ENCODE measurements around the gene RAB30. TPM values are rescaled to one million over a fixed set of nuclear protein-coding genes. Genes with fewer than 3 reads are reported as not detected.

Gene RAB30
- total RNA-seq, 1 experiment from 2014 or later = 6.2 TPM

- TF ChIP-seq TEAD4 (CRISPR knock-in tag; IDR thresholded peaks at IDR 0.05) (no peak), MAX (CRISPR knock-in tag; IDR thresholded peaks at IDR 0.05) (no peak), CTCF (IDR thresholded peaks at IDR 0.05) (no peak), ZNF317 (CRISPR knock-in tag; IDR thresholded peaks at IDR 0.05; ENCODE audit: borderline replicate concordance, low read depth) (no peak), ZNF121 (CRISPR knock-in tag; IDR thresholded peaks at IDR 0.05) (no peak), ZNF138 (CRISPR knock-in tag; conservative IDR thresholded peaks at IDR 0.05) (no peak), ZNF671 (CRISPR knock-in tag; IDR thresholded peaks at IDR 0.05) (no peak), ZNF423 (CRISPR knock-in tag; IDR thresholded peaks at IDR 0.05) (no peak), GABPB1 (CRISPR knock-in tag; IDR thresholded peaks at IDR 0.05) (no peak), JUN (CRISPR knock-in tag; IDR thresholded peaks at IDR 0.05) (no peak), SMAD4 (CRISPR knock-in tag; IDR thresholded peaks at IDR 0.05) (no peak), FOXK1 (CRISPR knock-in tag; IDR thresholded peaks at IDR 0.05) (no peak), NR3C1 (CRISPR knock-in tag; conservative IDR thresholded peaks at IDR 0.05; ENCODE audit: low read depth) (no peak)
Measured at GRCh38 chr11:83060965-83061364, 10.7 kb downstream of the RAB30 start (continued).

- DNase-seq (ENCODE audit: low spot score) (no peak), ATAC-seq (no peak; the same call in 1 of the 2 replicates)
- ChIA-PET CTCF (interaction anchor here (0.7 to 0.9 kb wide), 2 partner anchors 19 to 31 kb away, joined by 3 read pairs; no protein-coding TSS in a partner anchor), POLR2A (no interaction called here)
- H3K9me3 Mint-ChIP-seq = no peaks in the 10 kb centered on the region
- peaks cover 10% of the 10 kb centered on the region for H3K4me1 Mint-ChIP-seq
- H3K27me3 Mint-ChIP-seq (ENCODE audit: low read depth) = no peaks in the 10 kb centered on the region
- no peak overlapping the region for H3K4me3 Mint-ChIP-seq
- H3K36me3 Mint-ChIP-seq = no peaks in the 10 kb centered on the region
- TF ChIP-seq ZNF396 (CRISPR knock-in tag; IDR thresholded peaks at IDR 0.05; ENCODE audit: borderline replicate concordance) = no peak
- TF ChIP-seq ETV6 (CRISPR knock-in tag; IDR thresholded peaks at IDR 0.05) = no peak
- no peak for TF ChIP-seq E2F4 (CRISPR knock-in tag; IDR thresholded peaks at IDR 0.05; ENCODE audit: borderline replicate concordance, low read depth)
- TF ChIP-seq CREM (CRISPR knock-in tag; IDR thresholded peaks at IDR 0.05) = no peak
- no peak for TF ChIP-seq SMAD4 (CRISPR knock-in tag; IDR thresholded peaks at IDR 0.05)
- no peak for TF ChIP-seq CTCF (IDR thresholded peaks at IDR 0.05)
- no peak for TF ChIP-seq OVOL2 (CRISPR knock-in tag; IDR thresholded peaks at IDR 0.05; ENCODE audit: borderline replicate concordance)
- H3K27ac Mint-ChIP-seq = no peak overlapping the region
Measured at GRCh38 chr11:83057721-83058120, 14.0 kb downstream of the RAB30 start.

- Mint-ChIP-seq H3K4me1 (peaks cover 10% of the 10 kb centered on the region), H3K4me3 (no peak overlapping the region), H3K36me3 (no peaks in the 10 kb centered on the region), H3K27me3 (ENCODE audit: low read depth) (no peaks in the 10 kb centered on the region), H3K9me3 (no peaks in the 10 kb centered on the region), H3K27ac (no peak overlapping the region)
- TF ChIP-seq NFATC4 (CRISPR knock-in tag; IDR thresholded peaks at IDR 0.05) = no peak
- TF ChIP-seq JUN (CRISPR knock-in tag; IDR thresholded peaks at IDR 0.05) = no peak
- TF ChIP-seq ZNF416 (CRISPR knock-in tag; IDR thresholded peaks at IDR 0.05) = no peak
- TF ChIP-seq FOXP1 (CRISPR knock-in tag; IDR thresholded peaks at IDR 0.05; ENCODE audit: borderline replicate concordance) = no peak
- TF ChIP-seq ZNF219 (CRISPR knock-in tag; IDR thresholded peaks at IDR 0.05; ENCODE audit: borderline replicate concordance) = no peak
- TF ChIP-seq ETV6 (CRISPR knock-in tag; IDR thresholded peaks at IDR 0.05) = no peak
- no peak for TF ChIP-seq PREB (CRISPR knock-in tag; IDR thresholded peaks at IDR 0.05; ENCODE audit: borderline replicate concordance)
- TF ChIP-seq MYBL2 (CRISPR knock-in tag; IDR thresholded peaks at IDR 0.05) = no peak
- no peak for TF ChIP-seq ATF6 (CRISPR knock-in tag; IDR thresholded peaks at IDR 0.05)
- no peak for TF ChIP-seq ZNF138 (CRISPR knock-in tag; conservative IDR thresholded peaks at IDR 0.05)
- no peak for TF ChIP-seq NR1H2 (CRISPR knock-in tag; IDR thresholded peaks at IDR 0.05)
- no peak for TF ChIP-seq NR2C2 (CRISPR knock-in tag; IDR thresholded peaks at IDR 0.05)
- DNase-seq (ENCODE audit: low spot score) = no peak
- CTCF ChIA-PET = no interaction called here
- POLR2A ChIA-PET = interaction anchor here (0.8 kb wide), 1 partner anchor 156 kb away, joined by 3 read pairs; no protein-coding TSS in a partner anchor
- ATAC-seq = no peak
Measured at GRCh38 chr11:83056611-83057010, 15.1 kb downstream of the RAB30 start.

Data from WTC11 (cell line).